Stomach (tissue), 9 donors: Measurements from ENCODE around the gene UBE2M. TPM values are rescaled to one million over a fixed set of nuclear protein-coding genes. Genes with fewer than 3 reads are reported as not detected.

Experiments used
- DNase-seq, 2 donors: peaks; one replicate each; pipeline versions ENCODE4 v3.0.0 to v3.0.0-alpha.2; 2013 to 2019
- H3K27ac ChIP-seq, 5 donors: fragments of 200-600 bp in 4 of 5; sonication (generic) in 4 of 5; one replicate each; pipeline ENCODE4 v1.5.1; 2013 to 2019; ENCODE audit warnings: mild to moderate bottlenecking in 1 of 5, moderate library complexity in 1 of 5
- H3K27me3 ChIP-seq, 3 donors: fragments of 200-600 bp; sonication (generic); one replicate each; pipeline ENCODE4 v1.5.1; 2017 to 2019; ENCODE audit warnings: mixed run types in 1 of 3
- H3K36me3 ChIP-seq, 4 donors: fragments of 200-600 bp; sonication (generic); 1 replicate in 3 of 4; 2 replicates in 1 of 4; pipeline ENCODE4 v1.5.1; 2016 to 2019
- H3K4me1 ChIP-seq, 4 donors: fragments of 200-600 bp; sonication (generic); one replicate each; pipeline ENCODE4 v1.5.1; 2016 to 2019
- H3K4me3 ChIP-seq, 4 donors: fragments of 200-600 bp; sonication (generic) in 3 of 4; one replicate each; pipeline ENCODE4 v1.5.1; 2016 to 2019; ENCODE audit warnings: mild to moderate bottlenecking in 1 of 4
- H3K9me3 ChIP-seq, 4 donors: fragments of 200-600 bp; sonication (generic); one replicate each; pipeline ENCODE4 v1.5.1; 2016 to 2019
- CTCF ChIP-seq, 7 experiments: fragments of 450-650 bp in 4 of 7; fragments of 200-600 bp in 3 of 7; sonication (generic) in 3 of 7; IDR thresholded peaks; one replicate each; pipeline ENCODE4 v1.5.1; 2016 to 2019; ENCODE audit warnings: antibody characterized with exemption in 7 of 7, control low read depth in 2 of 7, mild to moderate bottlenecking in 1 of 7
- EP300 ChIP-seq: sonication (generic); formaldehyde crosslinking; IDR thresholded peaks from one replicate; pipeline ENCODE4 v1.6.1; 2017; ENCODE audit warnings: antibody characterized with exemption
- POLR2A ChIP-seq, 4 donors: fragments of 450-650 bp; IDR thresholded peaks; one replicate each; pipeline ENCODE4 v1.6.1; 2016; ENCODE audit warnings: antibody characterized with exemption in 4 of 4, control low read depth in 2 of 4, mild to moderate bottlenecking in 1 of 4, moderate library complexity in 1 of 4
- POLR2AphosphoS5 ChIP-seq, 3 donors: sonication (generic); formaldehyde crosslinking; IDR thresholded peaks; one replicate each; pipeline ENCODE4 v1.6.1; 2016; ENCODE audit warnings: antibody characterized with exemption in 3 of 3
- WGBS, 5 donors: extraction: QIAGEN DNeasy Blood & Tissue Kit in 3 of 5; methylation state at CpG; one replicate each; pipeline versions ENCODE4 v1.1.5 to v1.1.7; 2013 to 2018; 5-methylcytosine and 5-hydroxymethylcytosine counted together
- intact Hi-C: fragments of 100-400 bp; cut with DNase I; formaldehyde crosslinking; loops from one replicate; pipeline ENCODE4 v1.15.1; 2023; ENCODE audit warnings: low total_unique reads
- polyA plus RNA-seq, 3 donors: library from polyadenylated mRNA; stranded (reverse); fragments of 200-250 nt; gene quantifications; one replicate each; pipeline ENCODE4 v1.2.3, GENCODE V29; 2013
- total RNA-seq, 5 donors: library from RNA; depleted of rRNA; stranded (reverse); fragments of >200 nt; gene quantifications; one replicate each; pipeline versions ENCODE4 v1.1.0 to v1.2.3, GENCODE V29; 2014 to 2016
- donor health status: healthy with polysubstance abuse.
- donor health status: Bipolar disorder and iron deficiency.
- donor health status: healthy.

The UBE2M gene
- total and polyA plus RNA-seq, 8 donors, result 9.8 to 51.5 (median 35.3) TPM; not detected in 1

DNA sequence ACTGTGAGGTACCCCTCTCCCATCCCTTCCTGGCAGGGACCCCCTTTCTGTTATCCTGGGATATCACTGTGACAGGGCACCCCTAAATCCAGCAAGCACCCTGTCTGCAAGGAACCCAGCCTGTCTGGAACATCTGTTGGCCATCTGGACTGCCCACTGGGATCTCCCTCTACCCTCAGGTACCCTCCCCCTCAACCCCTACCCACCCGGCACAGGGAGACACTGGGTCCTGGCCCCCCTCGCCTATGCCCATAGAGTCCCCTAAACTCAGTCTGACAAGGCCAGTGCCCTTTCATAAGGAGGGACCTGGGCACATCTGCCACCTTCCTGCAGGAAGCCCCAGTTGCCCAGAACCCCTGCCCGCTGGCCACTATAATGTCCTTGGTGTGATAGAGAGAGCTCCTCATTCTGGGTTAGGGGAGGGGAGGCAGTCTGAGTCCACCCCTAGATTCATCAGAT, 43.8 kb downstream of the UBE2M start:
- peak in 1 of 2 donors; percentile 9 for DNase-seq
- intact Hi-C loops, result no loop called here
- H3K27ac ChIP-seq, result peak overlapping the region in 4 of 5 donors; percentile 60 to 81 (median 64)
- 60 to 67% (median 66%) methylated on average over 2 to 3 of the region's 3 CpGs for WGBS, 5 donors
- H3K36me3 ChIP-seq, result peaks cover 16 to 26% (median 23%) of the 10 kb centered on the region in 4 donors
- H3K9me3 ChIP-seq, result no peaks in the 10 kb centered on the region
- no peak for TF ChIP-seq POLR2A (IDR thresholded peaks at IDR 0.05)
- TF ChIP-seq POLR2AphosphoS5 (IDR thresholded peaks at IDR 0.05), result no peak
- TF ChIP-seq CTCF (IDR thresholded peaks at IDR 0.05), result no peak
- no peak for TF ChIP-seq EP300
- no peaks in the 10 kb centered on the region for H3K27me3 ChIP-seq
- H3K4me3 ChIP-seq, result peak overlapping the region; percentile 38 to 54 (median 44)
- H3K4me1 ChIP-seq, result peaks cover 27 to 70% (median 60%) of the 10 kb centered on the region in 4 donors

DNA sequence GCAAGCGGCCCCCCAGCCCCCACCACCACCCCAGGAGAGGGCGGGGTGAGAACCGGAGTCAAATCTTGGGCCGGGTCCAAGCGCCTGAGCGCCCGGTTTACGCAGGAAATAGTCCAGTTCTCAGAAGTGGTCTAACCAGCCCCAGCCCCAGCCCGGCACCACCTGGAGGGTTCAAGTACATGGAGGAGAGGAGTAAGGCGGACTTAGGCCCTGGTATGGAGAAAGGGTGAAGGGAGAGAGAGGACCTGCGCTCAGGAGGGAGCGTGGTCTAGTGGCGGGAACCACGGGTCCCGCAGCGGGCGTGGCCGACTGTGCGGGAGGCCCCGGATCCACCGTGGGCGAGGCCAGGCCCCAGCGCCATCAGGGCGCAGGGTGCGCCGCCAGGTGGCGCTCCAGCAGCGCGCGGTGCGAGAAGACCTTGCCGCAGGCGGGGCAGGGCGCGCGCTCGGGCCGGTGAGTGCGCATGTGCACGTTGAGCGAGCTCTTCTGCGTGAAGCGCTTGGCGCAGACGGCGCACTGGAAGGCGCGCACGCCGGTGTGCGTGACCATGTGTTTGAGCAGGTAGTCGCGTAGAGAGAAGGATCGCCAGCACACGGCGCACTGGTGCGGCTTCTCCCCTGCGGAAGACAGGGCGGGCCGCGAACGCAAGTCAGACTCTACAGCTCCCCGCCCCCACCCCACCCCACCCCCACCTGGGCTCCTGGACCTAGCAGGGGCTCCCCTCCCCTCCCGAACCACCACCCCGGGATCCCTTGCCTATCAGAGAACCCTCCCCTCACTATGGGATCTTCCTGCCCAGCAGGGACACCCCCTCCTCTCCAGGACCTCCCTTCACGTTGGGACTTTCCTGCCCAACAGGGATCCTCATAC, 44.5 kb downstream of the UBE2M start:
- WGBS, 5 donors, result 6 to 34% (median 7%) methylated on average over 46 to 66 of the region's 66 CpGs
- peak; percentile 94 to 98 for DNase-seq
- H3K27me3 ChIP-seq, result no peaks in the 10 kb centered on the region
- peaks cover 27 to 69% (median 55%) of the 10 kb centered on the region in 4 donors for H3K4me1 ChIP-seq
- H3K27ac ChIP-seq, result peak overlapping the region; percentile 58 to 81 (median 63)
- TF ChIP-seq CTCF (IDR thresholded peaks at IDR 0.05) (peak in 5 of 7 experiments; percentile 58 to 95 (median 93)), POLR2AphosphoS5 (IDR thresholded peaks at IDR 0.05) (peak; percentile 74 to 94 (median 76)), POLR2A (IDR thresholded peaks at IDR 0.05) (no peak), EP300 (no peak)
- H3K9me3 ChIP-seq, result no peaks in the 10 kb centered on the region
- intact Hi-C loops, result no loop called here
- H3K4me3 ChIP-seq, result peak overlapping the region; percentile 38 to 54 (median 44)
- peaks cover 16 to 26% (median 23%) of the 10 kb centered on the region in 4 donors for H3K36me3 ChIP-seq

DNA sequence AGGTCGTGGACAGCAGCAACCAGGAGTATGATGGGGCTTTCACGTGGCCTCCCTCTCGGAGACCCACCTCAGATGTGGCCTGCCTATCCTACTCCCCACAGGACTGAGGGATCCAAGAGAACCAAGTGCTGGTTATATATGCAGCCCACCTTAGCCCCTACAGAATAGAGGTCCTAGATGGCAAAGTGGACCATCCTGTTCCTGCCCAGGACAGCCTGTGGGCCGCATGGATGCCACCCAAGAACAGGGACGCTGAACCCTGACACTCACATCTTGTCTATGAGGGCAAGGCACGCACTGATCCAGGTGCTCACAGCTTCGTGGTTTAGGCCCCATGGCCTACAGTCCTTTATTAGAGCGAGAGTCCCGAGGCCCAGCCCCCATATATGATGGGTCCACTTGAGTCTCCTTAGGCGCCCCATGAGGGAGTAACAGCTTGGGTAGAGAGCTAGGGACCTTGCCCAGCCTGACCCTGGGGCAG, 45.2 kb downstream of the UBE2M start:
- TF ChIP-seq POLR2AphosphoS5 (IDR thresholded peaks at IDR 0.05) (peak in 1 of 3 donors; percentile 16), POLR2A (IDR thresholded peaks at IDR 0.05) (no peak)
- intact Hi-C loops, result no loop called here
- H3K9me3 ChIP-seq, result no peaks in the 10 kb centered on the region
- H3K27me3 ChIP-seq, result no peaks in the 10 kb centered on the region
- peaks cover 21 to 63% (median 49%) of the 10 kb centered on the region in 4 donors for H3K4me1 ChIP-seq
- peak overlapping the region in 1 of 4 donors; percentile 54 for H3K4me3 ChIP-seq
- H3K36me3 ChIP-seq, result peaks cover 16 to 26% (median 23%) of the 10 kb centered on the region in 4 donors
- 20 to 80% (median 77%) methylated on average over 1 to 10 of the region's 10 CpGs for WGBS, 5 donors
- DNase-seq, result no peak
- H3K27ac ChIP-seq, result peak overlapping the region in 4 of 5 donors; percentile 60 to 81 (median 64)

DNA sequence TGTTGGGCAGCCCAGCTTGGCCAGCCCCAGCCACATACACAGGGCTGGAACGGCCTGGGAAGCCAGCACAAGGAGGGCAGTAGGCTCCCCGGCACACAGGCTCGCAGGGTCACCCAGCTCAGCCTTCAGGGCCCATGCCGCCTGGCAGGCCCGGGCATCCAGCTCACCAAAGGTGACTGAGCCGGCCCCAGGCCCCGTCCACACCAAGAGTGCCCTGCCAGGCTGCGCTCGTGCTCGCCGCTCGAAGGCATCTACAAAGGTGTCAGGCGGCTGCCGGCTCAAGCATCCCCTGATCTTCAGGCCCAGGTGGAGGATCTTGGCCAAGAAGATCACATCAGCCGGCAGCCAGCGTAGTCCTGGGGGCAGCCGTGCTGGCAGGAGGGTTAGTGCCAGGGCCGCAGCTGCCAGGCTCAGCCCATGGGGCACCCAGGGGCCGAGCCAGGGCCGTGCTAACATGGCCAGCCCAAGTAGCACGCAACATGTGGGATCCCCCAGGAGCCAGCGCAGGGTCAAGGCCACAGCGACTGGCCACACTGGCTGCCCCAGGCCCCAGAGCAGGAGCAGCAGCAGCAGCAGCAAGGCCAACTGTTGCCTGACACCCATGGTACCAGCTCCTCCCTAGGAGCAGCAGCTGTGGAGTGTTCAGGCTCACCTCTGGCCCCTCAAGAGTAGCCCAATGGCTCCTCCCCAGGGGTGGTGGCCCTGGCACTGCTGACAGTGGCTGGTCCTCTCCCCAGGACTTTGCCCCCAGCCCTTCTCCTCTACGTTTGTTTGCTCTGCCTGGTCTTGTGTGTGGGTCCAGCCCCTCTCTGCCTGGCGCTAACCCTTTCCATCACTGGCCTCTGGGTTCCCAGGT, 46.8 kb downstream of the UBE2M start, which contains the start of gene SLC27A5:
TSS of gene SLC27A5 (minus strand) at position 640 of the 856 bp plus-strand sequence. CDS start at position 603, 37 bp downstream.
- TF ChIP-seq CTCF (IDR thresholded peaks at IDR 0.05) (no peak), POLR2AphosphoS5 (IDR thresholded peaks at IDR 0.05) (no peak), EP300 (no peak), POLR2A (IDR thresholded peaks at IDR 0.05) (no peak)
- DNase-seq, result peak in 1 of 2 donors; percentile 45
- Histone ChIP-seq H3K36me3 (peaks cover 8 to 17% (median 13%) of the 10 kb centered on the region in 4 donors), H3K4me1 (peaks cover 13 to 46% (median 32%) of the 10 kb centered on the region in 4 donors), H3K27ac (peak within 1 kb of the TSS in 1 of 5 donors; percentile 15), H3K4me3 (no peak within 1 kb of the TSS), H3K27me3 (no peaks in the 10 kb centered on the region), H3K9me3 (peaks cover 0 to 13% (median 1%) of the 10 kb centered on the region in 4 donors)
- WGBS, 5 donors, result 74 to 85% (median 81%) methylated on average over 6 to 25 of the region's 25 CpGs
- intact Hi-C loops, result no loop called here
